A673 (cell line): Measurements from ENCODE around the gene TBXAS1.

Source experiments
- EZH2 ChIP-seq: fragments of 200-600 bp; sonication (generic); IDR thresholded peaks from 2 replicates; pipeline ENCODE4 v1.6.1; 2017; ENCODE audit warnings: borderline replicate concordance, low read depth, mild to moderate bottlenecking, mixed read lengths, antibody characterized with exemption, low read length; ENCODE audit not compliant: poor library complexity, severe bottlenecking
- TF ChIP-seq, protein P1 (sequence below): fragments of 300-800, 200-600 bp; sonication (generic); conservative IDR thresholded peaks from 2 replicates; pipeline ENCODE4 v1.5.1; 2017; ENCODE audit warnings: low read depth, mild to moderate bottlenecking, antibody characterized with exemption, low read length, moderate library complexity, mixed read lengths

- TF ChIP-seq, protein P1, sequence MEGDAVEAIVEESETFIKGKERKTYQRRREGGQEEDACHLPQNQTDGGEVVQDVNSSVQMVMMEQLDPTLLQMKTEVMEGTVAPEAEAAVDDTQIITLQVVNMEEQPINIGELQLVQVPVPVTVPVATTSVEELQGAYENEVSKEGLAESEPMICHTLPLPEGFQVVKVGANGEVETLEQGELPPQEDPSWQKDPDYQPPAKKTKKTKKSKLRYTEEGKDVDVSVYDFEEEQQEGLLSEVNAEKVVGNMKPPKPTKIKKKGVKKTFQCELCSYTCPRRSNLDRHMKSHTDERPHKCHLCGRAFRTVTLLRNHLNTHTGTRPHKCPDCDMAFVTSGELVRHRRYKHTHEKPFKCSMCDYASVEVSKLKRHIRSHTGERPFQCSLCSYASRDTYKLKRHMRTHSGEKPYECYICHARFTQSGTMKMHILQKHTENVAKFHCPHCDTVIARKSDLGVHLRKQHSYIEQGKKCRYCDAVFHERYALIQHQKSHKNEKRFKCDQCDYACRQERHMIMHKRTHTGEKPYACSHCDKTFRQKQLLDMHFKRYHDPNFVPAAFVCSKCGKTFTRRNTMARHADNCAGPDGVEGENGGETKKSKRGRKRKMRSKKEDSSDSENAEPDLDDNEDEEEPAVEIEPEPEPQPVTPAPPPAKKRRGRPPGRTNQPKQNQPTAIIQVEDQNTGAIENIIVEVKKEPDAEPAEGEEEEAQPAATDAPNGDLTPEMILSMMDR = no peak
- TF ChIP-seq EZH2 = no peak
These were observed 139.9 kb downstream of the TBXAS1 start for GRCh38 chr7:139968931-139969330.
